HEK293T (cell line): ENCODE data around the gene GRB7.

Experiments
- CTCF ChIA-PET: fragments of 350-600 bp; formaldehyde crosslinking; extraction: SDS; loops from one replicate; lab custom pipeline; 2021; ENCODE audit warnings: antibody characterized with exemption, inconsistent platforms; lab: Yijun Ruan, JAX
- POLR2A ChIA-PET: fragments of 350-600 bp; formaldehyde crosslinking; extraction: SDS; loops from one replicate; lab custom pipeline; 2020; ENCODE audit warnings: antibody characterized with exemption, inconsistent platforms; lab: Yijun Ruan, JAX
- DNase-seq: peaks from one replicate; pipeline ENCODE4 v3.0.0; 2012; ENCODE audit warnings: mixed read lengths; ENCODE audit errors: extremely low spot score
- ARNT ChIP-seq: fragments of 450-650 bp; IDR thresholded peaks from 2 replicates; pipeline ENCODE4 v1.6.1; 2017; ENCODE audit warnings: mild to moderate bottlenecking
- BHLHE40 ChIP-seq: fragments of 450-650 bp; IDR thresholded peaks from 2 replicates; pipeline ENCODE4 v1.6.1; 2016; ENCODE audit warnings: mild to moderate bottlenecking, moderate library complexity, borderline replicate concordance
- CTBP1 ChIP-seq: fragments of 450-650 bp; IDR thresholded peaks from 2 replicates; pipeline ENCODE4 v1.6.1; 2016; ENCODE audit warnings: borderline replicate concordance
- ELF4 ChIP-seq: fragments of 450-650 bp; IDR thresholded peaks from 2 replicates; pipeline ENCODE4 v1.6.1; 2017; ENCODE audit warnings: antibody characterized with exemption
- FOXA1 ChIP-seq: fragments of 450-650 bp; IDR thresholded peaks from 2 replicates; pipeline ENCODE4 v1.6.1; 2016; ENCODE audit warnings: mild to moderate bottlenecking
- FOXK2 ChIP-seq: fragments of 450-650 bp; IDR thresholded peaks from 2 replicates; pipeline ENCODE4 v1.6.1; 2016; ENCODE audit warnings: mild to moderate bottlenecking
- FOXM1 ChIP-seq: fragments of 450-650 bp; IDR thresholded peaks from 2 replicates; pipeline ENCODE4 v1.6.1; 2017; ENCODE audit warnings: mild to moderate bottlenecking, borderline replicate concordance
- HDGF ChIP-seq: fragments of 450-650 bp; IDR thresholded peaks from 2 replicates; pipeline ENCODE4 v1.6.1; 2017; ENCODE audit warnings: antibody characterized with exemption, borderline replicate concordance
- L3MBTL2 ChIP-seq: fragments of 450-650 bp; conservative IDR thresholded peaks from 2 replicates; pipeline ENCODE4 v1.6.1; 2016; ENCODE audit warnings: mild to moderate bottlenecking
- LEF1 ChIP-seq: fragments of 450-650 bp; IDR thresholded peaks from 2 replicates; pipeline ENCODE4 v1.6.1; 2017; ENCODE audit warnings: mild to moderate bottlenecking, borderline replicate concordance
- NFRKB ChIP-seq: fragments of 450-650 bp; IDR thresholded peaks from 2 replicates; pipeline ENCODE4 v1.6.1; 2016; ENCODE audit warnings: mild to moderate bottlenecking, moderate library complexity
- PKNOX1 ChIP-seq: fragments of 450-650 bp; IDR thresholded peaks from 2 replicates; pipeline ENCODE4 v1.6.1; 2016
- SP1 ChIP-seq: fragments of 450-650 bp; IDR thresholded peaks from 2 replicates; pipeline ENCODE4 v1.6.1; 2017
- SUZ12 ChIP-seq: fragments of 450-650 bp; IDR thresholded peaks from 2 replicates; pipeline ENCODE4 v1.6.1; 2016; ENCODE audit warnings: mild to moderate bottlenecking
- TARDBP ChIP-seq: fragments of 450-650 bp; IDR thresholded peaks from 2 replicates; pipeline ENCODE4 v1.6.1; 2016
- ZNF384 ChIP-seq: fragments of 450-650 bp; IDR thresholded peaks from 2 replicates; pipeline ENCODE4 v1.6.1; 2016

The GRB7 gene

GRCh38 chr17:39793301-39793872 is 55.6 kb downstream of the GRB7 start:
- DNase-seq: no peak
- ChIA-PET POLR2A (no interaction called here), CTCF (no interaction called here)
- no peak for TF ChIP-seq HDGF
- no peak for TF ChIP-seq FOXM1
- no peak for TF ChIP-seq TARDBP
- TF ChIP-seq BHLHE40: no peak
- TF ChIP-seq PKNOX1: no peak
- no peak for TF ChIP-seq FOXK2
- TF ChIP-seq FOXA1: no peak
- TF ChIP-seq SP1: no peak

GRCh38 chr17:39794249-39794970 is 56.7 kb downstream of the GRB7 start:
- TF ChIP-seq CTBP1 (no peak), HDGF (no peak), FOXK2 (no peak), ELF4 (no peak), FOXA1 (no peak), FOXM1 (no peak), BHLHE40 (no peak), PKNOX1 (no peak), LEF1 (no peak), SP1 (no peak), TARDBP (no peak), NFRKB (no peak), ARNT (no peak), L3MBTL2 (no peak), SUZ12 (no peak), ZNF384 (no peak)
- ChIA-PET CTCF (no interaction called here), POLR2A (no interaction called here)
- no peak for DNase-seq
